GM12878 (cell line): ENCODE measurements around the gene HCST. TPM values are rescaled to one million over a fixed set of nuclear protein-coding genes. Genes with fewer than 3 reads are reported as not detected.

Experiments
- ATAC-seq: fragments of 200-7000 bp; cut with Tn5 transposase; 3 replicates; pipeline ENCODE4 v1.9.1; 2020; ENCODE audit warnings: mild to moderate bottlenecking, moderate library complexity
- BruUV-seq: library from RNA; stranded (reverse); fragments of 400-500 nt; replicated peaks from 2 replicates; lab custom pipeline; 2021; lab: Mats Ljungman, UMichigan
- CTCF ChIA-PET: fragments of 300-600 bp; sonication (Branson Sonifier 250); formaldehyde crosslinking; extraction: SDS; loops from one replicate; lab custom pipeline; 2021; ENCODE audit warnings: inconsistent platforms; lab: Yijun Ruan, JAX
- POLR2A ChIA-PET: fragments of 350-600 bp; formaldehyde crosslinking; extraction: SDS; loops from one replicate; lab custom pipeline; 2021; ENCODE audit warnings: inconsistent platforms; lab: Charles Lee
- RAD21 ChIA-PET: fragments of 300-600 bp; sonication (Branson Sonifier 250); formaldehyde crosslinking; loops from one replicate; lab custom pipeline; 2023; ENCODE audit warnings: antibody characterized with exemption; ENCODE audit not compliant: unreplicated experiment; lab: Charles Lee
- SMC1A ChIA-PET: fragments of 300-600 bp; sonication (Branson Sonifier 250); formaldehyde crosslinking; loops from one replicate; lab custom pipeline; 2023; ENCODE audit not compliant: unreplicated experiment, uncharacterized antibody; lab: Charles Lee
- DNase-seq: peaks from one replicate; pipeline ENCODE4 v3.0.0-alpha.2; 2011; ENCODE audit warnings: low read depth, low spot score
- FAIRE-seq: peaks from 3 replicates; lab custom pipeline; 2011; peaks lifted over from hg19 to GRCh38; lab: Jason Lieb, UNC
- H2AFZ ChIP-seq: 2 replicates; pipeline ENCODE4 v1.6.0; 2011; ENCODE audit warnings: low read depth, low read length, control low read depth; ENCODE audit not compliant: control insufficient read depth
- H3K27ac ChIP-seq: 2 replicates; pipeline ENCODE4 v1.5.1; 2011; ENCODE audit warnings: control low read depth; ENCODE audit not compliant: control insufficient read depth, insufficient read depth
- H3K27me3 ChIP-seq, 2 experiments: replicated peaks in 1 of 2; 2 replicates each; pipeline versions ENCODE4 v1.6.0 to v1.6.1; 2011; ENCODE audit warnings: low read length in 1 of 2; ENCODE audit not compliant: control insufficient read depth in 2 of 2, insufficient read depth in 2 of 2
- H3K36me3 ChIP-seq, 2 experiments: 2 replicates each; pipeline ENCODE4 v1.5.1; 2011; ENCODE audit warnings: low read length in 1 of 2; ENCODE audit not compliant: control insufficient read depth in 2 of 2, insufficient read depth in 2 of 2
- H3K4me1 ChIP-seq: 2 replicates; pipeline ENCODE4 v1.6.1; 2011; ENCODE audit warnings: mild to moderate bottlenecking, low read length, moderate library complexity, mixed read lengths; ENCODE audit not compliant: control insufficient read depth, insufficient read depth
- H3K4me2 ChIP-seq: 2 replicates; pipeline ENCODE4 v1.6.0; 2011; ENCODE audit warnings: control low read depth; ENCODE audit not compliant: control insufficient read depth, insufficient read depth
- H3K4me3 ChIP-seq: fragments of 200-600 bp; sonication (generic); 2 replicates; pipeline ENCODE4 v1.5.1; 2016
- H3K79me2 ChIP-seq: 2 replicates; pipeline ENCODE4 v1.6.0; 2011; ENCODE audit warnings: low read length; ENCODE audit not compliant: control insufficient read depth, insufficient read depth
- H3K9ac ChIP-seq: 2 replicates; pipeline ENCODE4 v1.8.0; 2011; ENCODE audit warnings: low read length, control low read depth, mixed read lengths; ENCODE audit not compliant: control insufficient read depth, insufficient read depth
- H3K9me3 ChIP-seq: replicated peaks from 3 replicates; pipeline ENCODE4 v1.5.1; 2011; ENCODE audit warnings: mild to moderate bottlenecking, low read length; ENCODE audit not compliant: control insufficient read depth, insufficient read depth
- H4K20me1 ChIP-seq: 2 replicates; pipeline ENCODE4 v1.6.0; 2011; ENCODE audit not compliant: control insufficient read depth, insufficient read depth
- BHLHE40 ChIP-seq, 2 experiments: fragments of 450-650 bp in 1 of 2; IDR thresholded peaks; 2 replicates each; pipeline ENCODE4 v1.6.1; 2011 to 2017; ENCODE audit warnings: low read depth in 2 of 2, borderline replicate concordance in 1 of 2, improper control_type of control experiment in 1 of 2, low read length in 1 of 2, mild to moderate bottlenecking in 1 of 2
- CREM ChIP-seq: IDR thresholded peaks from 2 replicates; pipeline ENCODE4 v1.6.1; 2014; ENCODE audit warnings: antibody characterized with exemption, low read depth
- EP300 ChIP-seq, 2 experiments: fragments of 150-350 bp in 1 of 2; IDR thresholded peaks; 2 replicates each; pipeline ENCODE4 v1.6.1; 2011 to 2012; ENCODE audit warnings: low read depth in 2 of 2, low read length in 2 of 2, borderline replicate concordance in 1 of 2, improper control_type of control experiment in 1 of 2, inconsistent platforms in 1 of 2; ENCODE audit not compliant: control insufficient read depth in 1 of 2
- HCFC1 ChIP-seq: fragments of 150-350 bp; IDR thresholded peaks from 2 replicates; pipeline ENCODE4 v1.6.1; 2014; ENCODE audit warnings: low read length
- IRF5 ChIP-seq: fragments of 450-650 bp; IDR thresholded peaks from 2 replicates; pipeline ENCODE4 v1.6.1; 2017; ENCODE audit warnings: borderline replicate concordance
- MTA3 ChIP-seq: IDR thresholded peaks from 2 replicates; pipeline ENCODE4 v1.6.1; 2012; ENCODE audit warnings: low read length, inconsistent platforms, borderline replicate concordance
- NBN ChIP-seq: fragments of 450-650 bp; IDR thresholded peaks from 2 replicates; pipeline ENCODE4 v1.6.1; 2016
- NR2C2 ChIP-seq: IDR thresholded peaks from 2 replicates; pipeline ENCODE4 v1.6.1; 2011; ENCODE audit warnings: borderline replicate concordance, low read depth; ENCODE audit not compliant: control insufficient read depth, insufficient read length
- RAD21 ChIP-seq: IDR thresholded peaks from 2 replicates; pipeline ENCODE4 v1.6.1; 2011; ENCODE audit warnings: mild to moderate bottlenecking, low read depth, low read length, moderate library complexity; ENCODE audit not compliant: insufficient read depth
- RELB ChIP-seq: fragments of 450-650 bp; IDR thresholded peaks from 2 replicates; pipeline ENCODE4 v1.6.1; 2017; ENCODE audit warnings: low read depth, mild to moderate bottlenecking, moderate library complexity
- SKIL ChIP-seq: fragments of 450-650 bp; IDR thresholded peaks from 2 replicates; pipeline ENCODE4 v1.6.1; 2017; ENCODE audit warnings: mild to moderate bottlenecking, low read depth, inconsistent platforms; ENCODE audit not compliant: poor library complexity, severe bottlenecking
- SREBF2 ChIP-seq: IDR thresholded peaks from 2 replicates; pipeline ENCODE4 v1.6.1; 2012; ENCODE audit warnings: mild to moderate bottlenecking, low read length
- STAT3 ChIP-seq: IDR thresholded peaks from 2 replicates; pipeline ENCODE4 v1.6.1; 2011; ENCODE audit warnings: low read depth, low read length, improper control_type of control experiment
- TCF7 ChIP-seq: IDR thresholded peaks from 2 replicates; pipeline ENCODE4 v1.6.1; 2014; ENCODE audit warnings: antibody characterized with exemption, borderline replicate concordance
- ZNF274 ChIP-seq: IDR thresholded peaks from one replicate; pipeline ENCODE4 v1.8.0; 2011; ENCODE audit not compliant: insufficient read length, insufficient read depth
- WGBS: methylation state at CpG from one replicate; pipeline ENCODE4 v1.1.6; 2016; ENCODE audit warnings: low lambda C conversion rate; ENCODE audit not compliant: insufficient replicate concordance, insufficient coverage; ENCODE audit errors: missing lambda C conversion rate; 5-methylcytosine and 5-hydroxymethylcytosine counted together
- in situ Hi-C: fragments of 300-500 bp; cut with MboI; formaldehyde crosslinking; loops from 9 replicates; pipeline ENCODE4 v1.14.3; 2018; ENCODE audit warnings: mixed read lengths
- intact Hi-C: fragments of 100-400 bp; cut with micrococcal nuclease; formaldehyde crosslinking; loops from one replicate; pipeline ENCODE4 v1.14.2; 2022; ENCODE audit not compliant: unreplicated experiment
- polyA plus RNA-seq, 11 experiments: library from polyadenylated mRNA; depleted of rRNA in 4 of 11; unstranded in 6 of 11; stranded (reverse) in 5 of 11; fragments of >200 nt; fragmentation: Nextera tagmentation in 4 of 11; fragmentation: Illumina TruSeq in 1 of 11; extraction: Ambion mirVana in 4 of 11; extraction: Trizol in 1 of 11; gene quantifications; 1 replicate in 1 of 11; 2 replicates in 10 of 11; pipeline versions ENCODE4 v1.2.1 to v1.2.3, GENCODE V29; 2011 to 2016; ENCODE audit warnings: inconsistent platforms in 2 of 11, missing spikeins in 2 of 11, low read depth in 1 of 11
- total RNA-seq, 4 experiments: library from RNA; depleted of rRNA in 3 of 4; stranded (reverse); fragments of >200 nt in 3 of 4; fragmentation: Illumina TruSeq in 1 of 4; extraction: Trizol in 1 of 4; gene quantifications; 2 replicates each; pipeline versions ENCODE4 v1.2.1 to v1.2.3, GENCODE V29; 2013 to 2021
- TF ChIP-seq, protein P1 (sequence below): IDR thresholded peaks from 2 replicates; pipeline ENCODE4 v1.6.1; 2011; ENCODE audit warnings: borderline replicate concordance, low read depth, mild to moderate bottlenecking, moderate library complexity, low read length; ENCODE audit not compliant: insufficient read depth, poor library complexity, severe bottlenecking

HCST gene
- total and polyA plus RNA-seq, 10 of the 15 experiments (the other 5 are each of a cell fraction or from before 2014, with no cell fraction given) = 7.5 to 79.6 (median 33.6) TPM

DNA sequence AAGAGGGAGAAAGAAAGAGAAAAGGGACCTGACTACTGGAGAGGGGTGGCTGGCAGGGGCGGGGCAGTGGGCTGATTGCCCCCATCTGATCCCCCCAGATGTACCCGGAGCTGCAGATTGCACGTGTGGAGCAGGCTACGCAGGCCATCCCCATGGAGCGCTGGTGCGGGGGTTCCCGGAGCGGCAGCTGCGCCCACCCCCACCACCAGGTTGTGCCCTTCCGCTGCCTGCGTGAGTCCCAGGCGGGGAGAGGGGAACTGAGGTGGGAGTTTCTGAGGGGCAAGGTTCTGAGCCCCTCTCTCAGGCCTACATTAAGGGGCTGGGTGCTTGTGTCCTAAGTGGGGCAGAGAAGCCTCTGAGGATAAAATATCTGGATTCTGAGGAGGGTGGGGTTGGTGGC is 31.5 kb upstream of the HCST start (continued):
- TF ChIP-seq, protein P1, sequence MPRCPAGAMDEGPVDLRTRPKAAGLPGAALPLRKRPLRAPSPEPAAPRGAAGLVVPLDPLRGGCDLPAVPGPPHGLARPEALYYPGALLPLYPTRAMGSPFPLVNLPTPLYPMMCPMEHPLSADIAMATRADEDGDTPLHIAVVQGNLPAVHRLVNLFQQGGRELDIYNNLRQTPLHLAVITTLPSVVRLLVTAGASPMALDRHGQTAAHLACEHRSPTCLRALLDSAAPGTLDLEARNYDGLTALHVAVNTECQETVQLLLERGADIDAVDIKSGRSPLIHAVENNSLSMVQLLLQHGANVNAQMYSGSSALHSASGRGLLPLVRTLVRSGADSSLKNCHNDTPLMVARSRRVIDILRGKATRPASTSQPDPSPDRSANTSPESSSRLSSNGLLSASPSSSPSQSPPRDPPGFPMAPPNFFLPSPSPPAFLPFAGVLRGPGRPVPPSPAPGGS = no peak
- TF ChIP-seq SREBF2 (no peak), RELB (no peak), ZNF274 (no peak)

DNA sequence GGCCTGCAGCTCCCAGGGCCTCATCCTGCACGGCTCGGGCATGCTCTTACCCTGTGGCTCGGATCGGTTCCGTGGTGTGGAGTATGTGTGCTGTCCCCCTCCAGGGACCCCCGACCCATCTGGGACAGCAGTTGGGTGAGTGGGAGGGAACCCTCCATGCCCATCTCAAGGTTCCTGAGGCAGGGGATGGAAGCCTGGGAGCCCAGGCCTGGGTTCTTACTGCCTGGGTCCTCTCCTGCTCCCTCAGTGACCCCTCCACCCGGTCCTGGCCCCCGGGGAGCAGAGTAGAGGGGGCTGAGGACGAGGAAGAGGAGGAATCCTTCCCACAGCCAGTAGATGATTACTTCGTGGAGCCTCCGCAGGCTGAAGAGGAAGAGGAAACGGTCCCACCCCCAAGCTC is 30.7 kb upstream of the HCST start:
- Histone ChIP-seq H3K4me3 (no peak overlapping the region), H3K79me2 (no peaks in the 10 kb centered on the region), H3K27me3 (peaks cover 2 to 4% of the 10 kb centered on the region in 2 experiments; a peak in 1 of 4 replicates), H3K36me3 (no peaks in the 10 kb centered on the region), H3K27ac (no peak overlapping the region), H3K9me3 (no peaks in the 10 kb centered on the region), H3K9ac (no peak overlapping the region), H4K20me1 (no peaks in the 10 kb centered on the region), H3K4me2 (no peak overlapping the region), H2AFZ (no peak overlapping the region), H3K4me1 (peaks cover 13% of the 10 kb centered on the region)
- SMC1A ChIA-PET = interaction anchor here (1.0 kb wide), 1 partner anchor 175 kb away, joined by 3 read pairs; no protein-coding TSS in a partner anchor
- POLR2A ChIA-PET = no interaction called here
- in situ Hi-C loops = no loop called here
- 23% methylated on average over 12 of the region's 12 CpGs for WGBS
- RAD21 ChIA-PET = no interaction called here
- DNase-seq = no peak
- intact Hi-C loops = no loop called here
- no peak for FAIRE-seq
- BruUV-seq = no TSS peak
- TF ChIP-seq RAD21 (no peak), IRF5 (no peak), EP300 (IDR thresholded peaks at IDR 0.05; ENCODE audit: borderline replicate concordance in 1 of 2, control insufficient read depth in 1 of 2, low read depth in 2 of 2, low read length in 2 of 2) (no peak), SKIL (no peak), BHLHE40 (IDR thresholded peaks at IDR 0.05; ENCODE audit: borderline replicate concordance in 1 of 2, low read depth in 2 of 2, low read length in 1 of 2) (no peak), NR2C2 (no peak), CREM (no peak), TCF7 (no peak), HCFC1 (no peak), NBN (no peak), STAT3 (no peak), MTA3 (no peak)
- CTCF ChIA-PET = no interaction called here
- no peak for ATAC-seq
